Activated T-cell treated with anti-CD3 and anti-CD28 coated beads, Interleukin-2, amount 50 U/mL, for 4 hours (primary cell): Measurements from ENCODE around the gene HHIPL1. TPM values are rescaled to one million over a fixed set of nuclear protein-coding genes. Genes with fewer than 3 reads are reported as not detected.
A peak's percentile ranks its signal among the peaks of the same experiment; 100 is the strongest.

Source experiments
- ATAC-seq, 2 donors: fragments of 200-7000 bp; cut with Tn5 transposase; one replicate each; pipeline ENCODE4 v1.10.0; 2021
- DNase-seq: peaks from one replicate; pipeline ENCODE4 v3.0.0-alpha.2; 2020
- H3K27me3 Mint-ChIP-seq: one replicate; pipeline ENCODE4 v1.8.0; 2021; ENCODE audit warnings: low read depth, mixed read lengths
- H3K36me3 Mint-ChIP-seq: one replicate; pipeline ENCODE4 v1.8.0; 2022; ENCODE audit warnings: mixed read lengths; ENCODE audit not compliant: insufficient read depth
- H3K4me1 Mint-ChIP-seq: one replicate; pipeline ENCODE4 v1.8.0; 2021; ENCODE audit warnings: low read depth, mixed read lengths
- H3K4me3 Mint-ChIP-seq: one replicate; pipeline ENCODE4 v1.8.0; 2021; ENCODE audit warnings: mild to moderate bottlenecking, moderate library complexity, mixed read lengths
- H3K9me3 Mint-ChIP-seq: one replicate; pipeline ENCODE4 v1.8.0; 2021; ENCODE audit warnings: mixed read lengths
- total RNA-seq, 3 donors: library from RNA; stranded (reverse); gene quantifications; one replicate each; pipeline ENCODE4 v1.2.1, GENCODE V29; 2021

Gene HHIPL1
- total RNA-seq, 3 donors from 2014 or later, result not detected

- Mint-ChIP-seq H3K27me3 (peaks cover 15% of the 10 kb centered on the region), H3K4me1 (peaks cover 19% of the 10 kb centered on the region), H3K9me3 (no peaks in the 10 kb centered on the region), H3K4me3 (no peak overlapping the region), H3K36me3 (no peaks in the 10 kb centered on the region)
- DNase-seq (no peak), ATAC-seq (no peak)
Measured at GRCh38 chr14:99677231-99678140, 32.6 kb downstream of the HHIPL1 start.

- Mint-ChIP-seq H3K4me1 (peaks cover 15% of the 10 kb centered on the region), H3K9me3 (no peaks in the 10 kb centered on the region), H3K4me3 (no peak overlapping the region), H3K27me3 (peaks cover 10% of the 10 kb centered on the region), H3K36me3 (no peaks in the 10 kb centered on the region)
- DNase-seq (no peak), ATAC-seq (no peak)
Measured at GRCh38 chr14:99678198-99678597, 33.3 kb downstream of the HHIPL1 start.

GRCh38 chr14:99679111-99679510 lies 34.2 kb downstream of the HHIPL1 start:
- DNase-seq (no peak), ATAC-seq (no peak)
- no peaks in the 10 kb centered on the region for H3K9me3 Mint-ChIP-seq
- peaks cover 16% of the 10 kb centered on the region for H3K4me1 Mint-ChIP-seq
- H3K27me3 Mint-ChIP-seq, result peaks cover 8% of the 10 kb centered on the region
- no peaks in the 10 kb centered on the region for H3K36me3 Mint-ChIP-seq
- H3K4me3 Mint-ChIP-seq, result no peak overlapping the region

GRCh38 chr14:99679543-99679942 lies 34.6 kb downstream of the HHIPL1 start:
- DNase-seq (no peak), ATAC-seq (no peak)
- no peaks in the 10 kb centered on the region for H3K36me3 Mint-ChIP-seq
- H3K27me3 Mint-ChIP-seq, result peaks cover 4% of the 10 kb centered on the region
- no peak overlapping the region for H3K4me3 Mint-ChIP-seq
- H3K9me3 Mint-ChIP-seq, result no peaks in the 10 kb centered on the region
- H3K4me1 Mint-ChIP-seq, result peaks cover 16% of the 10 kb centered on the region

GRCh38 chr14:99679996-99680395 lies 35.1 kb downstream of the HHIPL1 start:
- H3K27me3 Mint-ChIP-seq, result peaks cover 2% of the 10 kb centered on the region
- ATAC-seq (no peak), DNase-seq (no peak)
- peaks cover 16% of the 10 kb centered on the region for H3K4me1 Mint-ChIP-seq
- H3K9me3 Mint-ChIP-seq, result no peaks in the 10 kb centered on the region
- no peak overlapping the region for H3K4me3 Mint-ChIP-seq
- no peaks in the 10 kb centered on the region for H3K36me3 Mint-ChIP-seq

- ATAC-seq (no peak), DNase-seq (no peak)
- H3K4me3 Mint-ChIP-seq, result no peak overlapping the region
- peaks cover 3% of the 10 kb centered on the region for H3K27me3 Mint-ChIP-seq
- H3K36me3 Mint-ChIP-seq, result no peaks in the 10 kb centered on the region
- no peaks in the 10 kb centered on the region for H3K9me3 Mint-ChIP-seq
- peaks cover 15% of the 10 kb centered on the region for H3K4me1 Mint-ChIP-seq
Measured at GRCh38 chr14:99681101-99681831, 36.3 kb downstream of the HHIPL1 start.

- DNase-seq, result no peak
- Mint-ChIP-seq H3K9me3 (no peaks in the 10 kb centered on the region), H3K36me3 (no peaks in the 10 kb centered on the region), H3K4me3 (no peak overlapping the region), H3K4me1 (peaks cover 9% of the 10 kb centered on the region), H3K27me3 (peaks cover 3% of the 10 kb centered on the region)
- ATAC-seq, result no peak
Measured at GRCh38 chr14:99681832-99682148, 36.9 kb downstream of the HHIPL1 start.

GRCh38 chr14:99682809-99683618 lies 38.1 kb downstream of the HHIPL1 start:
- H3K4me3 Mint-ChIP-seq, result peak overlapping the region; percentile 91
- no peaks in the 10 kb centered on the region for H3K36me3 Mint-ChIP-seq
- no peaks in the 10 kb centered on the region for H3K9me3 Mint-ChIP-seq
- H3K27me3 Mint-ChIP-seq, result peaks cover 12% of the 10 kb centered on the region
- ATAC-seq, result peak; percentile 27
- peaks cover 13% of the 10 kb centered on the region for H3K4me1 Mint-ChIP-seq
- DNase-seq, result peak; percentile 80

GRCh38 chr14:99683619-99684409 lies 38.9 kb downstream of the HHIPL1 start, which contains the start of gene CYP46A1:
Gene CYP46A1 (plus strand): TSS chr14:99684298. CDS start chr14:99684418, 120 bp downstream.
- H3K4me3 Mint-ChIP-seq, result peak within 1 kb of the TSS; percentile 91
- H3K36me3 Mint-ChIP-seq, result no peaks in the 10 kb centered on the region
- no peaks in the 10 kb centered on the region for H3K9me3 Mint-ChIP-seq
- peak; percentile 99 for DNase-seq
- peak; percentile 91 to 92 for ATAC-seq
- H3K27me3 Mint-ChIP-seq, result peaks cover 20% of the 10 kb centered on the region
- peaks cover 19% of the 10 kb centered on the region for H3K4me1 Mint-ChIP-seq

GRCh38 chr14:99684410-99684934 lies 39.5 kb downstream of the HHIPL1 start:
- H3K4me3 Mint-ChIP-seq, result no peak overlapping the region
- peak; percentile 31 to 32 for ATAC-seq
- H3K27me3 Mint-ChIP-seq, result peaks cover 24% of the 10 kb centered on the region
- H3K36me3 Mint-ChIP-seq, result no peaks in the 10 kb centered on the region
- peaks cover 21% of the 10 kb centered on the region for H3K4me1 Mint-ChIP-seq
- H3K9me3 Mint-ChIP-seq, result no peaks in the 10 kb centered on the region
- no peak for DNase-seq

GRCh38 chr14:99685151-99685591 lies 40.2 kb downstream of the HHIPL1 start:
- H3K9me3 Mint-ChIP-seq, result no peaks in the 10 kb centered on the region
- peak overlapping the region; percentile 64 for H3K4me3 Mint-ChIP-seq
- peaks cover 21% of the 10 kb centered on the region for H3K4me1 Mint-ChIP-seq
- no peak for ATAC-seq
- DNase-seq, result no peak
- H3K27me3 Mint-ChIP-seq, result peaks cover 31% of the 10 kb centered on the region
- no peaks in the 10 kb centered on the region for H3K36me3 Mint-ChIP-seq

GRCh38 chr14:99685596-99685995 lies 40.7 kb downstream of the HHIPL1 start:
- Mint-ChIP-seq H3K27me3 (peaks cover 34% of the 10 kb centered on the region), H3K4me1 (peaks cover 21% of the 10 kb centered on the region), H3K4me3 (peak overlapping the region; percentile 64), H3K36me3 (no peaks in the 10 kb centered on the region), H3K9me3 (no peaks in the 10 kb centered on the region)
- DNase-seq (no peak), ATAC-seq (no peak)

- Mint-ChIP-seq H3K27me3 (peaks cover 41% of the 10 kb centered on the region), H3K4me1 (peaks cover 21% of the 10 kb centered on the region), H3K4me3 (no peak overlapping the region), H3K36me3 (no peaks in the 10 kb centered on the region), H3K9me3 (no peaks in the 10 kb centered on the region)
- no peak for ATAC-seq
- peak; percentile 1 for DNase-seq
Measured at GRCh38 chr14:99686557-99687283, 41.8 kb downstream of the HHIPL1 start.
